H54 (cell line): ENCODE data around the gene PSMC2.
"Not testable (repeated sequence)": the region's sequence is repeated elsewhere in the genome, so short reads cannot be mapped to it uniquely, and the experiment has no call there.

Source experiments
- DNase-seq: peaks from one replicate; pipeline ENCODE4 v3.0.0; 2011; ENCODE audit warnings: low spot score, mixed read lengths; ENCODE audit not compliant: insufficient read length
- FAIRE-seq: peaks from 3 replicates; lab custom pipeline; 2011; peaks lifted over from hg19 to GRCh38; lab: Jason Lieb, UNC
- POLR2A ChIP-seq: IDR thresholded peaks from 2 replicates; pipeline ENCODE4 v1.6.1; 2011; ENCODE audit warnings: low read depth, mild to moderate bottlenecking, low read length

Gene PSMC2

GRCh38 chr7:103388469-103389140, 41.2 kb downstream of the PSMC2 start:
- no peak for DNase-seq
- no peak for FAIRE-seq
- no peak for TF ChIP-seq POLR2A

DNA sequence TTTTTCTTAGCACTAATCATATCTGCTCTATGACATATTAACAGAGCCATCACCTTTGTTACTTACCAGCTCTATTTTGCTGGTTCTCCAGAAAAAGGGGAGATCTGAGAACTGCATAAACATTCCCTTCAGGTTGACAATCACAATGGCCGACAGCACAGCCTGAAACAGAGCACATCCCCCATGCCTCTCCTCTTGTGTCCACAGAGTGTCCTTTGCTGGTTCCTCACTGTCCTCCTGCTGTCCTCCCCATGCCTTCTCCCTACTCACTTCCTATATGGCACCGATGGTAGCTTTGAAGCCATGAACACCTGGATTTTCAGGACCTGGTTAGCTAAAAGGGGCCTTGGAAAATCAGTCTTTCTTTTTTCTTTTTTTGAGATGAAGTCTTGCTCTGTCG, 41.8 kb downstream of the PSMC2 start:
- no peak for DNase-seq
- no peak for FAIRE-seq
- no peak for TF ChIP-seq POLR2A

GRCh38 chr7:103391150-103391549, 43.7 kb downstream of the PSMC2 start:
- no peak for FAIRE-seq
- no peak for TF ChIP-seq POLR2A
- no peak for DNase-seq

DNA sequence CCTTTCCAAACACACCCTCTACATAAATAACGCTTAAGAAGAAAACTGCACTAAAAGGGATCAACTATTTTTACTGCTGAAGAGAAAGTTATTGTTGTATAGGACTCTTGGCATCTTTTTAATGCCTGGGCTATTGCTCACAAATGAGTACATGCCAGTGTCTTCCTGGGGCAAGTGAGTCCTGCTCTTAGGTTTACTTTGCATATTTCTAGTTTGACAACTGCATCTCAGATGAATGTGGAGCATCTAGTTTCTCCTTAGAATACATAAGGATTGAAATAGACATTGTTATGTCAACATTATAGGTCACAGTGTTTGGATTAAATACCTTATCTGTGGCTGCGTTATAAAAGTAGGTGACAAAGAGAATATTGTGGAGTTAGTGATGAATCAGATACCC, 44.5 kb downstream of the PSMC2 start:
- TF ChIP-seq POLR2A, result no peak
- FAIRE-seq (no peak), DNase-seq (no peak)

- no peak for FAIRE-seq
- no peak for TF ChIP-seq POLR2A
- no peak for DNase-seq
Measured at GRCh38 chr7:103394566-103394965, 47.1 kb downstream of the PSMC2 start.

- FAIRE-seq (no peak), DNase-seq (no peak)
- no peak for TF ChIP-seq POLR2A
Measured at GRCh38 chr7:103395071-103395470, 47.6 kb downstream of the PSMC2 start.

DNA sequence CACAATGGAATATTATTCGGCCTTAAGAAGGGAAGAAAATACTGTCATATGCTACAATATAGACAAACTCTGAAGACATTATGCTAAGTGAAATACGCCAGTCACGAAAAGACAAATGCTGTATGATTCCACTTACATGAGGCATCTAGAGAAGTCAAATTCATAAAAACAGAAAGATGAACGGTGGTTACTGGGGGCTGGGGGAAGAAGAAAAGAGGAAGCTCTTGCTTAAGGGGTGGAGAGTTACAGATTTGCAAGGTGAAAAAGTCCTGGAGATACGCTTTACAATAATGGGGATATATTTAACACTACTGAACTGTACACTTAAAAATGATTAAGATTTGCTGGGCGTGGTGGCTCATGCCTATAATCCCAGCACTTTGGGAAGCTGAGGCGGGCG, 49.0 kb downstream of the PSMC2 start:
- no peak for DNase-seq
- FAIRE-seq, result no peak
- TF ChIP-seq POLR2A, result no peak

GRCh38 chr7:103398483-103399127, 51.2 kb downstream of the PSMC2 start:
- FAIRE-seq (no peak), DNase-seq (no peak)
- TF ChIP-seq POLR2A, result no peak

GRCh38 chr7:103399687-103400086, 52.2 kb downstream of the PSMC2 start:
- not testable (repeated sequence) for FAIRE-seq, DNase-seq

- not testable (repeated sequence) for FAIRE-seq, DNase-seq
Measured at GRCh38 chr7:103405789-103406613, 58.6 kb downstream of the PSMC2 start.

DNA sequence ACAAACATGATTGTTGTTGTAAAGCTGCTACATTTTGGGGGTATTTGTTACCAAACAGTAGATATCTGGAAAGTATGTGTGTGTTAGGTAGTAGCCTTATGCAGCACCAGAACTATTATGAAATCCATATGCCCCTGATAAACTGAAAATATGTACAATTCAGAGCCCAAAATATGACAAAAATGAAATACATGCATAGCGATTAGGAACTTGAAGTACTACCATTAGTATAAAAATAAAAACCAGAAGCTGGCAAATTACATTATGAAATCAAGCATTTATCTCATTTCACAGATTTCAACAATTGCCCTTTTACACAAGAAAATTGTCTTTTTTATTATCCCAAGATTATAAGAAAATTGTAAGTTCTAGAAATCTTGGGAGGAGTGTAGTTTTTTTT, 64.7 kb downstream of the PSMC2 start:
- no peak for TF ChIP-seq POLR2A
- FAIRE-seq, result no peak

DNA sequence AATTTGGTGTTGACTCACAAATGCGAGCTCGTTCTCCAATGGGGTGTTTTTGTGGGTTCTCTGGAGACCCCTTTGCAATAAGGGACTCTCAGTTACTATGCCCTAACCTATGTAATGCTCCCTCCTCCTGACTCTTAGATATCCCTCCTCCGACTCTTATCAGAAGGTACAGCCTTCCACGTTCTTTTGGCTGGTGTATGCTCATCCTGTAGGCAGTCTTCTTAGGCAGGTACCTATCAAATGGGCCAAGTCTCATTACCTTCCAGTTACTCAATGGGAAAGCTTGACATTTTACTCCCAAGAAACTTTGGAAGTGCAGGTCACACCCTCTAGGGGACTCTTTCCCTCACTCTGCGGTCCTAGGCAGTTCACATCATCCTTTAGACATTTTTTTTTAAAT, 66.0 kb downstream of the PSMC2 start:
- DNase-seq (no peak), FAIRE-seq (no peak)
- no peak for TF ChIP-seq POLR2A

More for the DNA sequence above, 64.7 kb downstream of the PSMC2 start:
- DNase-seq, result no peak

GRCh38 chr7:103418241-103418640, 70.8 kb downstream of the PSMC2 start:
- FAIRE-seq (no peak), DNase-seq (no peak)
- no peak for TF ChIP-seq POLR2A
